ENCODE data around the gene ZNF638.

DNA sequence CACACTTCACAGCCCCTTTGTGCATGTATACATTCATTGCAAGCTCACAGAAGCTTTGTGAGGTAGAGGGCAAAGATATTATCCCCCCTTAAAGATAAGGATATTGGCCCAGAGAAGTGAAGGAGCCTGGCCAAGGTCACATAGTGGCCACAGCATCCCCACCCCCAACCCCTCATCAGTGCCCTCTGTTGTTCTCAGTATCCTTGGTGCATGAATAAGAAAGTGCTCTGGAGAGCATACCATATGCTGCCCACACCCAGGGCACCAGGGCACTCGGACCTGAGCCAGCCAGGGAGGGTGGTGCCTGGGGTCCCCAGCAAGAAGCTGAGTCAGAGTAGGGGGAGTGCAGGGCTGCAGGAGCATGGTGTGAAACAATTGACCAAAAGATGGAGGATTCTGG, 125.0 kb downstream of the ZNF638 start:
- TF ChIP-seq KDM1A (IDR thresholded peaks at IDR 0.05) (no peak), POLR2A (conservative IDR thresholded peaks at IDR 0.05) (no peak), SRSF1 (IDR thresholded peaks at IDR 0.05; ENCODE audit: low read depth, low read length) (no peak), ZFP36 (IDR thresholded peaks at IDR 0.05; ENCODE audit: low read depth, low read length, partially characterized antibody) (no peak), ZNF584 (CRISPR knock-in tag; IDR thresholded peaks at IDR 0.05; ENCODE audit: low read depth) (no peak), ADNP (tag; IDR thresholded peaks at IDR 0.05) (no peak), RAD21 (CRISPR knock-in tag; conservative IDR thresholded peaks at IDR 0.05 in 1 of 2, IDR thresholded peaks at IDR 0.05 in 1 of 2) (no peak)
- TF ChIP-seq, protein P1, sequence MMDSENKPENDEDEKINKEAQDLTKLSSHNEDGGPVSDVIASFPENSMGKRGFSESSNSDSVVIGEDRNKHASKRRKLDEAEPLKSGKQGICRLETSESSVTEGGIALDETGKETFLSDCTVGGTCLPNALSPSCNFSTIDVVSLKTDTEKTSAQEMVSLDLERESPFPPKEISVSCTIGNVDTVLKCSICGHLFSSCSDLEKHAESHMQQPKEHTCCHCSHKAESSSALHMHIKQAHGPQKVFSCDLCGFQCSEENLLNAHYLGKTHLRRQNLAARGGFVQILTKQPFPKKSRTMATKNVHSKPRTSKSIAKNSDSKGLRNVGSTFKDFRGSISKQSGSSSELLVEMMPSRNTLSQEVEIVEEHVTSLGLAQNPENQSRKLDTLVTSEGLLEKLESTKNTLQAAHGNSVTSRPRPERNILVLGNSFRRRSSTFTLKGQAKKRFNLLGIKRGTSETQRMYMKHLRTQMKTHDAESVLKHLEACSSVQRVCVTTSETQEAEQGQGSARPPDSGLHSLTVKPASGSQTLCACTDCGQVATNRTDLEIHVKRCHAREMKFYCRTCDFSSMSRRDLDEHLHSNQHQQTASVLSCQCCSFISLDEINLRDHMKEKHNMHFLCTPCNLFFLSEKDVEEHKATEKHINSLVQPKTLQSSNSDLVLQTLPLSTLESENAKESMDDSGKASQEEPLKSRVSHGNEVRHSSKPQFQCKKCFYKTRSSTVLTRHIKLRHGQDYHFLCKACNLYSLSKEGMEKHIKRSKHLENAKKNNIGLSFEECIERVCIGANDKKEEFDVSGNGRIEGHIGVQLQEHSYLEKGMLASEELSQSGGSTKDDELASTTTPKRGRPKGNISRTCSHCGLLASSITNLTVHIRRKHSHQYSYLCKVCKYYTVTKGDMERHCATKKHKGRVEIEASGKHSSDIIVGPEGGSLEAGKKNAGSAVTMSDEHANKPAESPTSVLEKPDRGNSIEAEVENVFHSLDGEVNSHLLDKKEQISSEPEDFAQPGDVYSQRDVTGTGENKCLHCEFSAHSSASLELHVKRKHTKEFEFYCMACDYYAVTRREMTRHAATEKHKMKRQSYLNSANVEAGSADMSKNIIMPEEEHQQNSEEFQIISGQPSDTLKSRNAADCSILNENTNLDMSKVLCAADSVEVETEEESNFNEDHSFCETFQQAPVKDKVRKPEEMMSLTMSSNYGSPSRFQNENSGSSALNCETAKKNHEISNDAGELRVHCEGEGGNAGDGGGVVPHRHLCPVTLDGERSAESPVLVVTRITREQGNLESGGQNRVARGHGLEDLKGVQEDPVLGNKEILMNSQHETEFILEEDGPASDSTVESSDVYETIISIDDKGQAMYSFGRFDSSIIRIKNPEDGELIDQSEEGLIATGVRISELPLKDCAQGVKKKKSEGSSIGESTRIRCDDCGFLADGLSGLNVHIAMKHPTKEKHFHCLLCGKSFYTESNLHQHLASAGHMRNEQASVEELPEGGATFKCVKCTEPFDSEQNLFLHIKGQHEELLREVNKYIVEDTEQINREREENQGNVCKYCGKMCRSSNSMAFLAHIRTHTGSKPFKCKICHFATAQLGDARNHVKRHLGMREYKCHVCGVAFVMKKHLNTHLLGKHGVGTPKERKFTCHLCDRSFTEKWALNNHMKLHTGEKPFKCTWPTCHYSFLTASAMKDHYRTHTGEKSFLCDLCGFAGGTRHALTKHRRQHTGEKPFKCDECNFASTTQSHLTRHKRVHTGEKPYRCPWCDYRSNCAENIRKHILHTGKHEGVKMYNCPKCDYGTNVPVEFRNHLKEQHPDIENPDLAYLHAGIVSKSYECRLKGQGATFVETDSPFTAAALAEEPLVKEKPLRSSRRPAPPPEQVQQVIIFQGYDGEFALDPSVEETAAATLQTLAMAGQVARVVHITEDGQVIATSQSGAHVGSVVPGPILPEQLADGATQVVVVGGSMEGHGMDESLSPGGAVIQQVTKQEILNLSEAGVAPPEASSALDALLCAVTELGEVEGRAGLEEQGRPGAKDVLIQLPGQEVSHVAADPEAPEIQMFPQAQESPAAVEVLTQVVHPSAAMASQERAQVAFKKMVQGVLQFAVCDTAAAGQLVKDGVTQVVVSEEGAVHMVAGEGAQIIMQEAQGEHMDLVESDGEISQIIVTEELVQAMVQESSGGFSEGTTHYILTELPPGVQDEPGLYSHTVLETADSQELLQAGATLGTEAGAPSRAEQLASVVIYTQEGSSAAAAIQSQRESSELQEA (IDR thresholded peaks at IDR 0.05; ENCODE audit: low read depth) = no peak
- TF ChIP-seq, protein P2, sequence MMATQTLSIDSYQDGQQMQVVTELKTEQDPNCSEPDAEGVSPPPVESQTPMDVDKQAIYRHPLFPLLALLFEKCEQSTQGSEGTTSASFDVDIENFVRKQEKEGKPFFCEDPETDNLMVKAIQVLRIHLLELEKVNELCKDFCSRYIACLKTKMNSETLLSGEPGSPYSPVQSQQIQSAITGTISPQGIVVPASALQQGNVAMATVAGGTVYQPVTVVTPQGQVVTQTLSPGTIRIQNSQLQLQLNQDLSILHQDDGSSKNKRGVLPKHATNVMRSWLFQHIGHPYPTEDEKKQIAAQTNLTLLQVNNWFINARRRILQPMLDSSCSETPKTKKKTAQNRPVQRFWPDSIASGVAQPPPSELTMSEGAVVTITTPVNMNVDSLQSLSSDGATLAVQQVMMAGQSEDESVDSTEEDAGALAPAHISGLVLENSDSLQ (IDR thresholded peaks at IDR 0.05) = no peak
- TF ChIP-seq, protein P3, sequence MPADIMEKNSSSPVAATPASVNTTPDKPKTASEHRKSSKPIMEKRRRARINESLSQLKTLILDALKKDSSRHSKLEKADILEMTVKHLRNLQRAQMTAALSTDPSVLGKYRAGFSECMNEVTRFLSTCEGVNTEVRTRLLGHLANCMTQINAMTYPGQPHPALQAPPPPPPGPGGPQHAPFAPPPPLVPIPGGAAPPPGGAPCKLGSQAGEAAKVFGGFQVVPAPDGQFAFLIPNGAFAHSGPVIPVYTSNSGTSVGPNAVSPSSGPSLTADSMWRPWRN (IDR thresholded peaks at IDR 0.05; ENCODE audit: low read depth) = no peak
- TF ChIP-seq, protein P4, sequence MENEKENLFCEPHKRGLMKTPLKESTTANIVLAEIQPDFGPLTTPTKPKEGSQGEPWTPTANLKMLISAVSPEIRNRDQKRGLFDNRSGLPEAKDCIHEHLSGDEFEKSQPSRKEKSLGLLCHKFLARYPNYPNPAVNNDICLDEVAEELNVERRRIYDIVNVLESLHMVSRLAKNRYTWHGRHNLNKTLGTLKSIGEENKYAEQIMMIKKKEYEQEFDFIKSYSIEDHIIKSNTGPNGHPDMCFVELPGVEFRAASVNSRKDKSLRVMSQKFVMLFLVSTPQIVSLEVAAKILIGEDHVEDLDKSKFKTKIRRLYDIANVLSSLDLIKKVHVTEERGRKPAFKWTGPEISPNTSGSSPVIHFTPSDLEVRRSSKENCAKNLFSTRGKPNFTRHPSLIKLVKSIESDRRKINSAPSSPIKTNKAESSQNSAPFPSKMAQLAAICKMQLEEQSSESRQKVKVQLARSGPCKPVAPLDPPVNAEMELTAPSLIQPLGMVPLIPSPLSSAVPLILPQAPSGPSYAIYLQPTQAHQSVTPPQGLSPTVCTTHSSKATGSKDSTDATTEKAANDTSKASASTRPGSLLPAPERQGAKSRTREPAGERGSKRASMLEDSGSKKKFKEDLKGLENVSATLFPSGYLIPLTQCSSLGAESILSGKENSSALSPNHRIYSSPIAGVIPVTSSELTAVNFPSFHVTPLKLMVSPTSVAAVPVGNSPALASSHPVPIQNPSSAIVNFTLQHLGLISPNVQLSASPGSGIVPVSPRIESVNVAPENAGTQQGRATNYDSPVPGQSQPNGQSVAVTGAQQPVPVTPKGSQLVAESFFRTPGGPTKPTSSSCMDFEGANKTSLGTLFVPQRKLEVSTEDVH (IDR thresholded peaks at IDR 0.05; ENCODE audit: low read depth, partially characterized antibody) = no peak

Data from K562 (cell line).